GM12878 (cell line): ENCODE measurements around the gene GRM7. TPM values are rescaled to one million over a fixed set of nuclear protein-coding genes. Genes with fewer than 3 reads are reported as not detected.

ENCODE experiments used
- ATAC-seq: fragments of 200-7000 bp; cut with Tn5 transposase; 3 replicates; pipeline ENCODE4 v1.9.1; 2020; ENCODE audit warnings: mild to moderate bottlenecking, moderate library complexity
- BruUV-seq: library from RNA; stranded (reverse); fragments of 400-500 nt; replicated peaks from 2 replicates; lab custom pipeline; 2021; lab: Mats Ljungman, UMichigan
- CTCF ChIA-PET: fragments of 300-600 bp; sonication (Branson Sonifier 250); formaldehyde crosslinking; extraction: SDS; loops from one replicate; lab custom pipeline; 2021; ENCODE audit warnings: inconsistent platforms; lab: Yijun Ruan, JAX
- POLR2A ChIA-PET: fragments of 350-600 bp; formaldehyde crosslinking; extraction: SDS; loops from one replicate; lab custom pipeline; 2021; ENCODE audit warnings: inconsistent platforms; lab: Charles Lee
- RAD21 ChIA-PET: fragments of 300-600 bp; sonication (Branson Sonifier 250); formaldehyde crosslinking; loops from one replicate; lab custom pipeline; 2023; ENCODE audit warnings: antibody characterized with exemption; ENCODE audit not compliant: unreplicated experiment; lab: Charles Lee
- SMC1A ChIA-PET: fragments of 300-600 bp; sonication (Branson Sonifier 250); formaldehyde crosslinking; loops from one replicate; lab custom pipeline; 2023; ENCODE audit not compliant: unreplicated experiment, uncharacterized antibody; lab: Charles Lee
- DNase-seq: peaks from one replicate; pipeline ENCODE4 v3.0.0-alpha.2; 2011; ENCODE audit warnings: low read depth, low spot score
- FAIRE-seq: peaks from 3 replicates; lab custom pipeline; 2011; peaks lifted over from hg19 to GRCh38; lab: Jason Lieb, UNC
- H2AFZ ChIP-seq: 2 replicates; pipeline ENCODE4 v1.6.0; 2011; ENCODE audit warnings: low read depth, low read length, control low read depth; ENCODE audit not compliant: control insufficient read depth
- H3K27ac ChIP-seq: 2 replicates; pipeline ENCODE4 v1.5.1; 2011; ENCODE audit warnings: control low read depth; ENCODE audit not compliant: control insufficient read depth, insufficient read depth
- H3K27me3 ChIP-seq, 2 experiments: replicated peaks in 1 of 2; 2 replicates each; pipeline versions ENCODE4 v1.6.0 to v1.6.1; 2011; ENCODE audit warnings: low read length in 1 of 2; ENCODE audit not compliant: control insufficient read depth in 2 of 2, insufficient read depth in 2 of 2
- H3K36me3 ChIP-seq, 2 experiments: 2 replicates each; pipeline ENCODE4 v1.5.1; 2011; ENCODE audit warnings: low read length in 1 of 2; ENCODE audit not compliant: control insufficient read depth in 2 of 2, insufficient read depth in 2 of 2
- H3K4me1 ChIP-seq: 2 replicates; pipeline ENCODE4 v1.6.1; 2011; ENCODE audit warnings: mild to moderate bottlenecking, low read length, moderate library complexity, mixed read lengths; ENCODE audit not compliant: control insufficient read depth, insufficient read depth
- H3K4me2 ChIP-seq: 2 replicates; pipeline ENCODE4 v1.6.0; 2011; ENCODE audit warnings: control low read depth; ENCODE audit not compliant: control insufficient read depth, insufficient read depth
- H3K4me3 ChIP-seq: fragments of 200-600 bp; sonication (generic); 2 replicates; pipeline ENCODE4 v1.5.1; 2016
- H3K79me2 ChIP-seq: 2 replicates; pipeline ENCODE4 v1.6.0; 2011; ENCODE audit warnings: low read length; ENCODE audit not compliant: control insufficient read depth, insufficient read depth
- H3K9ac ChIP-seq: 2 replicates; pipeline ENCODE4 v1.8.0; 2011; ENCODE audit warnings: low read length, control low read depth, mixed read lengths; ENCODE audit not compliant: control insufficient read depth, insufficient read depth
- H3K9me3 ChIP-seq: replicated peaks from 3 replicates; pipeline ENCODE4 v1.5.1; 2011; ENCODE audit warnings: mild to moderate bottlenecking, low read length; ENCODE audit not compliant: control insufficient read depth, insufficient read depth
- H4K20me1 ChIP-seq: 2 replicates; pipeline ENCODE4 v1.6.0; 2011; ENCODE audit not compliant: control insufficient read depth, insufficient read depth
- DPF2 ChIP-seq: fragments of 450-650 bp; IDR thresholded peaks from 2 replicates; pipeline ENCODE4 v1.6.1; 2017; ENCODE audit warnings: mild to moderate bottlenecking
- GATAD2B ChIP-seq: fragments of 450-650 bp; conservative IDR thresholded peaks from 2 replicates; pipeline ENCODE4 v1.6.1; 2017; ENCODE audit warnings: low read depth, mild to moderate bottlenecking, moderate library complexity
- JUND ChIP-seq: IDR thresholded peaks from 2 replicates; pipeline ENCODE4 v1.6.1; 2012; ENCODE audit warnings: low read depth, mild to moderate bottlenecking, low read length, improper control_type of control experiment, moderate library complexity
- MEF2A ChIP-seq: IDR thresholded peaks from 2 replicates; pipeline ENCODE4 v1.6.1; 2011; ENCODE audit warnings: low read depth, mild to moderate bottlenecking, low read length, moderate library complexity; ENCODE audit not compliant: insufficient read depth
- PML ChIP-seq: IDR thresholded peaks from 2 replicates; pipeline ENCODE4 v1.6.1; 2012; ENCODE audit warnings: low read length, inconsistent platforms
- TCF7 ChIP-seq: IDR thresholded peaks from 2 replicates; pipeline ENCODE4 v1.6.1; 2014; ENCODE audit warnings: antibody characterized with exemption, borderline replicate concordance
- ZBTB11 ChIP-seq: fragments of 450-650 bp; formaldehyde crosslinking; IDR thresholded peaks from 2 replicates; pipeline ENCODE4 v1.5.0; 2022; ENCODE audit warnings: mild to moderate bottlenecking, missing genetic modification characterization
- ZBTB40 ChIP-seq: fragments of 450-650 bp; IDR thresholded peaks from 2 replicates; pipeline ENCODE4 v1.6.1; 2016; ENCODE audit warnings: mild to moderate bottlenecking, moderate library complexity, borderline replicate concordance
- in situ Hi-C: fragments of 300-500 bp; cut with MboI; formaldehyde crosslinking; loops from 9 replicates; pipeline ENCODE4 v1.14.3; 2018; ENCODE audit warnings: mixed read lengths
- intact Hi-C: fragments of 100-400 bp; cut with micrococcal nuclease; formaldehyde crosslinking; loops from one replicate; pipeline ENCODE4 v1.14.2; 2022; ENCODE audit not compliant: unreplicated experiment
- polyA plus RNA-seq, 11 experiments: library from polyadenylated mRNA; depleted of rRNA in 4 of 11; unstranded in 6 of 11; stranded (reverse) in 5 of 11; fragments of >200 nt; fragmentation: Nextera tagmentation in 4 of 11; fragmentation: Illumina TruSeq in 1 of 11; extraction: Ambion mirVana in 4 of 11; extraction: Trizol in 1 of 11; gene quantifications; 1 replicate in 1 of 11; 2 replicates in 10 of 11; pipeline versions ENCODE4 v1.2.1 to v1.2.3, GENCODE V29; 2011 to 2016; ENCODE audit warnings: inconsistent platforms in 2 of 11, missing spikeins in 2 of 11, low read depth in 1 of 11
- total RNA-seq, 4 experiments: library from RNA; depleted of rRNA in 3 of 4; stranded (reverse); fragments of >200 nt in 3 of 4; fragmentation: Illumina TruSeq in 1 of 4; extraction: Trizol in 1 of 4; gene quantifications; 2 replicates each; pipeline versions ENCODE4 v1.2.1 to v1.2.3, GENCODE V29; 2013 to 2021
- TF ChIP-seq, protein P1 (sequence below): fragments of 450-650 bp; formaldehyde crosslinking; IDR thresholded peaks from 2 replicates; pipeline ENCODE4 v1.4.0; 2022; ENCODE audit warnings: mild to moderate bottlenecking, moderate library complexity

GRM7 gene
- total and polyA plus RNA-seq, 10 of the 15 experiments (the other 5 are each of a cell fraction or from before 2014, with no cell fraction given): not detected

DNA sequence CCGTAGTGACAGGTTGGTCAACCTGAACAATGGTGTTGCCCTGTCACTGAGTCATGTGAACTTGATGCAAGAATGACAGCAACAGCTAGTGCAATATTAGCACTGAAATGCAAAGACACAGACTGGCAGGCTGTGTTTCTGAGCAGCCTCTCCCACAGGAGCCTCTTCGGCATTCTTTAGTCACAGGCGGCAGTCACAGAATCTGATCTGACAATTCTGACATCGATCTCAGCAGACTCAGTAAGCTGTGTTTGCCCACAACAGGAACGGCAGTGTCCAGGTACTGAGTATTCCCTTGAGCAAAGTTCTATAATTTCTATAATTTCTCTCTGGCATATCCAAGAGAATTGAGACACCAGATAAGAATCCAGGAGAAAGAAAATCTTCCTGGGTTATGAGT, 776.8 kb downstream of the GRM7 start (continued):
- no peak for TF ChIP-seq ZBTB40

DNA sequence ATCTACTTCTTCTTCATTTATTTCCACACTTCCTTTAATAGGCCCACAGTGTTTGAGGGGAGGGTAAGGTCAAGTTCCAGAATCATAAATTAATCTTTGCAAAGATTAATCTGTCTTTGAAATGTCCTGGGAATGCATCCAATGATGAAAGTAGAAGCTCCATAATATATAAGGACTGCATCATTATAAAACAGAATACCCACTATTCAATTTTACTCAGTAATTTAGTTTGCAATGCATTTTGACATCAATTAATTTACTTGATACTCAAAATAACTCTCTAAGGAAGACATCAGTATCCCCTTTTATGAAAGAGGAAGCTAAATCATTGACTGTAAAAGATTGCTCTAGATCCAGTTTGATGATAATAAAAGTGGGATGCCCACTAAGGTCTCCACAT, 777.2 kb downstream of the GRM7 start:
- FAIRE-seq: no peak
- POLR2A ChIA-PET: no interaction called here
- Histone ChIP-seq H3K4me2 (no peak overlapping the region), H3K36me3 (no peaks in the 10 kb centered on the region), H3K27me3 (no peaks in the 10 kb centered on the region), H3K79me2 (no peaks in the 10 kb centered on the region), H4K20me1 (no peaks in the 10 kb centered on the region), H3K9me3 (no peaks in the 10 kb centered on the region), H2AFZ (no peak overlapping the region), H3K4me3 (no peak overlapping the region), H3K9ac (no peak overlapping the region), H3K4me1 (no peaks in the 10 kb centered on the region), H3K27ac (no peak overlapping the region)
- intact Hi-C loops (no loop called here), in situ Hi-C loops (no loop called here)
- DNase-seq: no peak
- SMC1A ChIA-PET: no interaction called here
- no peak for ATAC-seq
- BruUV-seq: no TSS peak
- RAD21 ChIA-PET: no interaction called here
- CTCF ChIA-PET: no interaction called here
- TF ChIP-seq PML (no peak), TCF7 (no peak), DPF2 (no peak), JUND (no peak), ZBTB11 (CRISPR knock-in tag) (no peak), MEF2A (no peak), GATAD2B (no peak)
- TF ChIP-seq, protein P1, sequence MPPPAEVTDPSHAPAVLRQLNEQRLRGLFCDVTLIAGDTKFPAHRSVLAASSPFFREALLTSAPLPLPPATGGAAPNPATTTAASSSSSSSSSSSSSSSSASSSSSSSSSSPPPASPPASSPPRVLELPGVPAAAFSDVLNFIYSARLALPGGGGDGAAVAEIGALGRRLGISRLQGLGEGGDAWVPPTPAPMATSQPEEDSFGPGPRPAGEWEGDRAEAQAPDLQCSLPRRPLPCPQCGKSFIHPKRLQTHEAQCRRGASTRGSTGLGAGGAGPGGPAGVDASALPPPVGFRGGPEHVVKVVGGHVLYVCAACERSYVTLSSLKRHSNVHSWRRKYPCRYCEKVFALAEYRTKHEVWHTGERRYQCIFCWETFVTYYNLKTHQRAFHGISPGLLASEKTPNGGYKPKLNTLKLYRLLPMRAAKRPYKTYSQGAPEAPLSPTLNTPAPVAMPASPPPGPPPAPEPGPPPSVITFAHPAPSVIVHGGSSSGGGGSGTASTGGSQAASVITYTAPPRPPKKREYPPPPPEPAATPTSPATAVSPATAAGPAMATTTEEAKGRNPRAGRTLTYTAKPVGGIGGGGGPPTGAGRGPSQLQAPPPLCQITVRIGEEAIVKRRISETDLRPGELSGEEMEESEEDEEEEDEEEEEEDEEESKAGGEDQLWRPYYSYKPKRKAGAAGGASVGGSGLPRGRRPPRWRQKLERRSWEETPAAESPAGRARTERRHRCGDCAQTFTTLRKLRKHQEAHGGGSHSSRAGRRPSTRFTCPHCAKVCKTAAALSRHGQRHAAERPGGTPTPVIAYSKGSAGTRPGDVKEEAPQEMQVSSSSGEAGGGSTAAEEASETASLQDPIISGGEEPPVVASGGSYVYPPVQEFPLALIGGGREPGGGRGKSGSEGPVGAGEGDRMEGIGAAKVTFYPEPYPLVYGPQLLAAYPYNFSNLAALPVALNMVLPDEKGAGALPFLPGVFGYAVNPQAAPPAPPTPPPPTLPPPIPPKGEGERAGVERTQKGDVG (CRISPR knock-in tag): no peak
